Fibroblast of lung (primary cell): ENCODE measurements around the gene ACCS. TPM values are rescaled to one million over a fixed set of nuclear protein-coding genes. Genes with fewer than 3 reads are reported as not detected.

ENCODE experiments used
- DNase-seq, 2 donors: peaks; one replicate each; pipeline versions ENCODE4 v3.0.0 to v3.0.0-alpha.2; 2010; ENCODE audit warnings: low read depth in 2 of 2
- H2AFZ ChIP-seq: 2 replicates; pipeline ENCODE4 v1.5.1; 2012; ENCODE audit warnings: low read length, control low read depth, inconsistent platforms
- H3K27ac ChIP-seq: 2 replicates; pipeline ENCODE4 v1.5.1; 2011; ENCODE audit warnings: low read length, control low read depth; ENCODE audit not compliant: insufficient read depth
- H3K27me3 ChIP-seq: 2 replicates; pipeline ENCODE4 v1.5.1; 2011; ENCODE audit warnings: mild to moderate bottlenecking, low read length; ENCODE audit not compliant: control insufficient read depth, insufficient read depth
- H3K36me3 ChIP-seq: 2 replicates; pipeline ENCODE4 v1.5.1; 2011; ENCODE audit warnings: low read length; ENCODE audit not compliant: control insufficient read depth, insufficient read depth
- H3K4me1 ChIP-seq: 2 replicates; pipeline ENCODE4 v1.5.1; 2011; ENCODE audit warnings: low read length; ENCODE audit not compliant: control insufficient read depth, insufficient read depth; ENCODE audit errors: extremely low read depth
- H3K4me2 ChIP-seq: 2 replicates; pipeline ENCODE4 v1.5.1; 2011; ENCODE audit warnings: low read length, control low read depth; ENCODE audit not compliant: insufficient read depth; ENCODE audit errors: extremely low read depth
- H3K4me3 ChIP-seq, 4 experiments: fragments of 200-600 bp in 1 of 4; sonication (generic) in 1 of 4; replicated peaks in 1 of 4; 2 replicates each; pipeline ENCODE4 v1.5.1; 2011 to 2016; ENCODE audit warnings: low read length in 4 of 4, low read depth in 3 of 4, mild to moderate bottlenecking in 3 of 4, control low read depth in 2 of 4, inconsistent platforms in 1 of 4, mixed read lengths in 1 of 4; ENCODE audit not compliant: insufficient read depth in 1 of 4; ENCODE audit errors: control extremely low read depth in 1 of 4
- H3K79me2 ChIP-seq: 2 replicates; pipeline ENCODE4 v1.5.1; 2012; ENCODE audit warnings: mild to moderate bottlenecking, low read length, inconsistent platforms; ENCODE audit not compliant: control insufficient read depth, insufficient read depth
- H3K9ac ChIP-seq: 2 replicates; pipeline ENCODE4 v1.5.1; 2011; ENCODE audit warnings: mild to moderate bottlenecking, low read length, control low read depth; ENCODE audit not compliant: insufficient read depth
- H3K9me3 ChIP-seq: 2 replicates; pipeline ENCODE4 v1.5.1; 2012; ENCODE audit warnings: low read depth, low read length; ENCODE audit not compliant: control insufficient read depth, insufficient read depth
- H4K20me1 ChIP-seq: 2 replicates; pipeline ENCODE4 v1.5.1; 2011; ENCODE audit warnings: low read length; ENCODE audit not compliant: control insufficient read depth, insufficient read depth; ENCODE audit errors: extremely low read depth
- EZH2 ChIP-seq: IDR thresholded peaks from 2 replicates; pipeline ENCODE4 v1.5.1; 2012; ENCODE audit warnings: low read length, control low read depth, mild to moderate bottlenecking; ENCODE audit errors: missing control alignments
- polyA plus RNA-seq, 2 donors: library from polyadenylated mRNA; depleted of rRNA in 1 of 2; stranded (reverse) in 1 of 2; unstranded in 1 of 2; fragments of >200 nt; gene quantifications; 2 replicates each; pipeline ENCODE4 v1.2.1, GENCODE V29; 2011 to 2012; ENCODE audit warnings: missing spikeins in 1 of 2
- total RNA-seq: library from RNA; depleted of rRNA; stranded (reverse); fragments of >200 nt; gene quantifications from 2 replicates; pipeline ENCODE4 v1.2.1, GENCODE V29; 2014
- TF ChIP-seq, protein P1 (sequence below), 2 donors: IDR thresholded peaks in 1 of 2; conservative IDR thresholded peaks in 1 of 2; 1 replicate in 1 of 2; 2 replicates in 1 of 2; pipeline ENCODE4 v1.5.1; 2011 to 2012; ENCODE audit warnings: low read length in 2 of 2, control low read depth in 1 of 2, inconsistent platforms in 1 of 2, low read depth in 1 of 2, mild to moderate bottlenecking in 1 of 2

ACCS gene
- total and polyA plus RNA-seq, 2 donors (not counting 1 experiment from before 2014, with no cell fraction given), result 13.7 to 14.2 TPM

GRCh38 chr11:44128729-44129128, 62.7 kb downstream of the ACCS start:
- Histone ChIP-seq H3K79me2 (no peaks in the 10 kb centered on the region), H3K9ac (no peak overlapping the region), H3K4me1 (no peaks in the 10 kb centered on the region), H4K20me1 (no peaks in the 10 kb centered on the region), H3K9me3 (no peaks in the 10 kb centered on the region), H3K36me3 (peaks cover 6% of the 10 kb centered on the region), H2AFZ (no peak overlapping the region), H3K27me3 (no peaks in the 10 kb centered on the region), H3K4me3 (no peak overlapping the region), H3K27ac (no peak overlapping the region), H3K4me2 (no peak overlapping the region)
- no peak for DNase-seq
- TF ChIP-seq, protein P1, sequence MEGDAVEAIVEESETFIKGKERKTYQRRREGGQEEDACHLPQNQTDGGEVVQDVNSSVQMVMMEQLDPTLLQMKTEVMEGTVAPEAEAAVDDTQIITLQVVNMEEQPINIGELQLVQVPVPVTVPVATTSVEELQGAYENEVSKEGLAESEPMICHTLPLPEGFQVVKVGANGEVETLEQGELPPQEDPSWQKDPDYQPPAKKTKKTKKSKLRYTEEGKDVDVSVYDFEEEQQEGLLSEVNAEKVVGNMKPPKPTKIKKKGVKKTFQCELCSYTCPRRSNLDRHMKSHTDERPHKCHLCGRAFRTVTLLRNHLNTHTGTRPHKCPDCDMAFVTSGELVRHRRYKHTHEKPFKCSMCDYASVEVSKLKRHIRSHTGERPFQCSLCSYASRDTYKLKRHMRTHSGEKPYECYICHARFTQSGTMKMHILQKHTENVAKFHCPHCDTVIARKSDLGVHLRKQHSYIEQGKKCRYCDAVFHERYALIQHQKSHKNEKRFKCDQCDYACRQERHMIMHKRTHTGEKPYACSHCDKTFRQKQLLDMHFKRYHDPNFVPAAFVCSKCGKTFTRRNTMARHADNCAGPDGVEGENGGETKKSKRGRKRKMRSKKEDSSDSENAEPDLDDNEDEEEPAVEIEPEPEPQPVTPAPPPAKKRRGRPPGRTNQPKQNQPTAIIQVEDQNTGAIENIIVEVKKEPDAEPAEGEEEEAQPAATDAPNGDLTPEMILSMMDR (conservative IDR thresholded peaks at IDR 0.05 in 1 of 2, IDR thresholded peaks at IDR 0.05 in 1 of 2; ENCODE audit: low read depth in 1 of 2, low read length in 2 of 2), result no peak
- TF ChIP-seq EZH2, result no peak

DNA sequence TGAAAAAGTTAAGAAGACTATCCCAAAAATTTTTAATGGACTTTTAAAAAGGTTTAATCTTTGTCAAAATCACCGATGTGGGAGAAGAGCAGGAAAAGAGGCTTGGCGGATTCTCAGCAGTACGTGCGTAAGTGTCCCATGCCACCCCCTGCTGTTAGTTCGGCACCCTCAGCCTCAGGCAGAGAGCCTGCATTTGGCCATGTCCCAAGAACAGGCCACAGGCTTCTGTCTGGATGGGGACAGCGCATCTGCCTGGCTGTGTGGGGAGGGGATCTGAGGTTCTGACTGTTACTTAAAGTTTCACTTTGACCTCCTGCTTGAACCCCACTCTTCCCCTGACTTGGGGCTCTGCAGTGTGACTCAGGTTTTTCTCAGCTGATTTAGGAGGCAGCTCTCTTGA, 64.7 kb downstream of the ACCS start:
- H3K4me2 ChIP-seq, result no peak overlapping the region

GRCh38 chr11:44133335-44133946, 67.4 kb downstream of the ACCS start:
- Histone ChIP-seq H3K9me3 (no peaks in the 10 kb centered on the region), H3K79me2 (no peaks in the 10 kb centered on the region), H2AFZ (no peak overlapping the region), H4K20me1 (no peaks in the 10 kb centered on the region), H3K36me3 (peaks cover 5% of the 10 kb centered on the region), H3K27me3 (no peaks in the 10 kb centered on the region), H3K27ac (no peak overlapping the region), H3K4me2 (no peak overlapping the region), H3K4me3 (no peak overlapping the region), H3K4me1 (peaks cover 3% of the 10 kb centered on the region), H3K9ac (no peak overlapping the region)
- DNase-seq, result peak; percentile 33 to 62
- TF ChIP-seq, protein P1 (conservative IDR thresholded peaks at IDR 0.05 in 1 of 2, IDR thresholded peaks at IDR 0.05 in 1 of 2; ENCODE audit: low read depth in 1 of 2, low read length in 2 of 2), result peak; percentile 75 to 76
- TF ChIP-seq EZH2, result no peak

More for the DNA sequence above, 64.7 kb downstream of the ACCS start:
- no peak overlapping the region for H2AFZ ChIP-seq
- no peak for DNase-seq
- H3K27me3 ChIP-seq, result no peaks in the 10 kb centered on the region
- no peak overlapping the region for H3K9ac ChIP-seq
- no peaks in the 10 kb centered on the region for H3K4me1 ChIP-seq
- TF ChIP-seq, protein P1 (conservative IDR thresholded peaks at IDR 0.05 in 1 of 2, IDR thresholded peaks at IDR 0.05 in 1 of 2; ENCODE audit: low read depth in 1 of 2, low read length in 2 of 2), result peak in 1 of 2 donors; percentile 4
- TF ChIP-seq EZH2, result no peak
- H3K9me3 ChIP-seq, result no peaks in the 10 kb centered on the region
- H3K4me3 ChIP-seq, result no peak overlapping the region
- H3K79me2 ChIP-seq, result no peaks in the 10 kb centered on the region
- H4K20me1 ChIP-seq, result no peaks in the 10 kb centered on the region
- no peak overlapping the region for H3K27ac ChIP-seq
- peaks cover 6% of the 10 kb centered on the region for H3K36me3 ChIP-seq

Other genes starting within 250 kb of the ACCS start
- 31.6 and 39.0 TPM in 2 replicates for gene ALKBH3, start 185.4 kb upstream of the ACCS start, total RNA-seq
- gene ALKBH3, start 185.4 kb upstream of the ACCS start, polyA plus RNA-seq, result 49.5 and 56.1 TPM in 2 replicates
- 5.6 and 8.4 TPM in 2 replicates for gene C11orf96, start 123.6 kb upstream of the ACCS start, total RNA-seq
- gene C11orf96, start 123.6 kb upstream of the ACCS start, polyA plus RNA-seq, result 0.80 and 2.5 TPM in 2 replicates
- gene ACCSL, start 18.3 kb upstream of the ACCS start, total RNA-seq, result not detected in 2 replicates
- not detected in 2 replicates for gene ACCSL, start 18.3 kb upstream of the ACCS start, polyA plus RNA-seq
- 133 and 177 TPM in 2 replicates for gene EXT2, start 29.4 kb downstream of the ACCS start, total RNA-seq
- 111 and 114 TPM in 2 replicates for gene EXT2, start 29.4 kb downstream of the ACCS start, polyA plus RNA-seq
- gene ALX4, start 243.9 kb downstream of the ACCS start, total RNA-seq, result not detected in 2 replicates
- not detected in 2 replicates for gene ALX4, start 243.9 kb downstream of the ACCS start, polyA plus RNA-seq